Mesendoderm (in vitro differentiated cells): Measurements from ENCODE around the gene DHX9.

Source experiments
- DNase-seq: peaks from one replicate; pipeline ENCODE4 v3.0.0; 2013
- H2AK5ac ChIP-seq: 2 replicates; pipeline ENCODE4 v1.6.1; 2013; ENCODE audit warnings: low read length, inconsistent platforms
- H2BK120ac ChIP-seq: 2 replicates; pipeline ENCODE4 v1.6.1; 2013; ENCODE audit warnings: low read depth, mild to moderate bottlenecking, low read length, moderate library complexity, mixed read lengths
- H2BK15ac ChIP-seq: replicated peaks from 2 replicates; pipeline ENCODE4 v1.6.1; 2013; ENCODE audit warnings: low read depth, mild to moderate bottlenecking, moderate library complexity
- H2BK5ac ChIP-seq: 2 replicates; pipeline ENCODE4 v1.6.1; 2013; ENCODE audit warnings: low read length, inconsistent platforms
- H3K18ac ChIP-seq: 2 replicates; pipeline ENCODE4 v1.6.1; 2013; ENCODE audit warnings: mild to moderate bottlenecking, low read length, mixed read lengths
- H3K23ac ChIP-seq: one replicate; pipeline ENCODE4 v1.6.1; 2013; ENCODE audit warnings: low read length
- H3K27ac ChIP-seq: 2 replicates; pipeline ENCODE4 v1.5.1; 2013; ENCODE audit warnings: low read depth, mild to moderate bottlenecking, inconsistent platforms, low read length, moderate library complexity
- H3K27me3 ChIP-seq: 2 replicates; pipeline ENCODE4 v1.6.1; 2013; ENCODE audit warnings: low read length, control low read depth, mild to moderate bottlenecking, inconsistent platforms; ENCODE audit not compliant: insufficient read depth, poor library complexity
- H3K36me3 ChIP-seq: 2 replicates; pipeline ENCODE4 v1.6.1; 2013; ENCODE audit warnings: low read length, inconsistent platforms; ENCODE audit not compliant: control insufficient read depth, insufficient read depth
- H3K4ac ChIP-seq: one replicate; pipeline ENCODE4 v1.6.1; 2013; ENCODE audit warnings: low read depth, mild to moderate bottlenecking, low read length, moderate library complexity
- H3K4me1 ChIP-seq: 2 replicates; pipeline ENCODE4 v1.6.1; 2013; ENCODE audit warnings: low read depth, low read length, inconsistent platforms; ENCODE audit not compliant: control insufficient read depth
- H3K4me2 ChIP-seq: 2 replicates; pipeline ENCODE4 v1.6.1; 2013; ENCODE audit warnings: low read length
- H3K4me3 ChIP-seq: 2 replicates; pipeline ENCODE4 v1.5.1; 2013; ENCODE audit warnings: mild to moderate bottlenecking, low read length
- H3K56ac ChIP-seq: one replicate; pipeline ENCODE4 v1.6.1; 2013; ENCODE audit warnings: low read length
- H3K79me1 ChIP-seq: 2 replicates; pipeline ENCODE4 v1.6.1; 2013; ENCODE audit warnings: low read length, inconsistent platforms
- H3K79me2 ChIP-seq: 2 replicates; pipeline ENCODE4 v1.6.1; 2013; ENCODE audit warnings: mild to moderate bottlenecking, low read length; ENCODE audit not compliant: control insufficient read depth, insufficient read depth
- H3K9ac ChIP-seq: 2 replicates; pipeline ENCODE4 v1.6.1; 2013; ENCODE audit warnings: low read length, inconsistent platforms
- H4K5ac ChIP-seq: one replicate; pipeline ENCODE4 v1.6.1; 2013; ENCODE audit warnings: low read length
- H4K8ac ChIP-seq: one replicate; pipeline ENCODE4 v1.6.1; 2013; ENCODE audit warnings: low read depth, mild to moderate bottlenecking, control low read depth, low read length, moderate library complexity
- WGBS: extraction: QIAGEN DNeasy Blood & Tissue Kit; methylation state at CpG from one replicate; pipeline ENCODE4 v1.1.7; 2013; ENCODE audit warnings: low lambda C conversion rate, missing lambda C conversion rate; ENCODE audit not compliant: insufficient coverage; ENCODE audit errors: extremely low coverage; 5-methylcytosine and 5-hydroxymethylcytosine counted together

Gene DHX9

DNA sequence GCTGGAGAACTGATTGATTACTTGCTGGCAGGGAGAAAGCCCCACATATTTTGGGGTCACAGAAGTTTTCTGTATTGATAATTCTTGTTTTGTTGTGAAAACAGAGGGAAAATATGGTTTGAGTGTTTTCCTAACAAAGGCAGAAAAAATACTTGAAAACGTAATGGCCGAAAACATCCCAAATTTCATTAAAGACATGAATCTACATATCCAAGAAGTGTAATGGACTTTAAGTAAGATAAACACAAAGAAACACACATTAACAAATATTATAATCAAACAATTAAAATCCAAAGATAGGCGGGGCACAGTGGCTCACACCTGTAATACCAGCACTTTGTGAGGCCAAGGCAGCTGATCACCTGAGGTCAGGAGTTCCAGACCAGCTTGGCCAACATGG, 74.3 kb downstream of the DHX9 start:
- Histone ChIP-seq H3K9ac (no peak overlapping the region), H3K18ac (no peak overlapping the region), H2AK5ac (no peak overlapping the region), H3K79me2 (no peaks in the 10 kb centered on the region), H3K4me3 (no peak overlapping the region), H3K56ac (no peak overlapping the region), H3K79me1 (no peaks in the 10 kb centered on the region), H3K4me2 (no peak overlapping the region), H3K4ac (no peak overlapping the region), H3K27me3 (no peaks in the 10 kb centered on the region), H3K27ac (no peak overlapping the region), H3K36me3 (no peaks in the 10 kb centered on the region), H4K5ac (no peak overlapping the region), H2BK120ac (no peak overlapping the region), H3K23ac (no peak overlapping the region), H4K8ac (no peak overlapping the region), H3K4me1 (peaks cover 3% of the 10 kb centered on the region), H2BK15ac (no peak overlapping the region), H2BK5ac (no peak overlapping the region)
- no peak for DNase-seq
- WGBS: no CpG with 5 or more reads among the region's 3 CpGs

DNA sequence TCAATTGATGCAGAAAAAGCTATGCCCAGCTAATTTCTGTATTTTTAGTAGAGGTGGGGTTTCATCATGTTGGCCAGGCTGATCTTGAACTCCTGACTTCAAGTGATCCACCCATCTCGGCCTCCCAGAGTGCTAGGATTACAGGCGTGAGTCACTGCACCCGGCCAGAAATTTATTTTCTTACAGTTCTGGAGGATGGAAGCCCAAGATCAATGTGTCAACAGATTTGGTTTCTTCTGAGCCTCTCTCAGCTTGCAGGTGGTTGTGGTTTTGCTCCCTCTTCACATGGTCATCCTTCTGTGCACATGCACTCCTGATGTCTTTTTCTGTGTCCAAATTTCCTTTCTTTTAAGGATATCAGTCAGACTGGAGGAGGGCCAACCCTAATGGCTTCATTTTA, 78.2 kb downstream of the DHX9 start:
- Histone ChIP-seq H3K18ac (no peak overlapping the region), H4K5ac (no peak overlapping the region), H2BK5ac (no peak overlapping the region), H3K27me3 (no peaks in the 10 kb centered on the region), H2BK120ac (no peak overlapping the region), H3K4me1 (no peaks in the 10 kb centered on the region), H3K4me2 (no peak overlapping the region), H3K56ac (no peak overlapping the region), H3K4ac (no peak overlapping the region), H2BK15ac (no peak overlapping the region), H2AK5ac (no peak overlapping the region), H3K79me1 (no peaks in the 10 kb centered on the region), H3K36me3 (no peaks in the 10 kb centered on the region), H3K27ac (no peak overlapping the region), H4K8ac (no peak overlapping the region), H3K23ac (no peak overlapping the region), H3K4me3 (no peak overlapping the region), H3K9ac (no peak overlapping the region), H3K79me2 (no peaks in the 10 kb centered on the region)
- no CpG with 5 or more reads among the region's 3 CpGs for WGBS
- no peak for DNase-seq

DNA sequence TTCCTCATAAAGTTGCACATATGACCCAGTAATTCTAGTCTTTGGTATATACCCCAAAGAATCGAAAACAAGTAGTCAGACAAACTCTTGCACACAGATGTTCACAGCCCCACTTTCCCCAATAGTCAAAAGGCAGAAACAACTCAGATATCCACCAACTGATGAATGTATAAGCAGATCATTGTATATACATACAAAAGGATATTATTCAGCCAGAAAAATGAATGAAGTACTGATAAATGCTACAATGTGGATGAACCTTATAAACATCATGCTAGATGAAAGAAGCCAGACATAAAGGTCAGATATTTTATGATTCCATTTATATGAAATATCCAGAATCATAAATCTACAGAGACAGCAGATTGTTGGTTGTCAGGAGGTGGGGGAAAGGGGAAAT, 86.5 kb downstream of the DHX9 start:
- Histone ChIP-seq H3K4me3 (no peak overlapping the region), H3K4me2 (no peak overlapping the region), H2BK120ac (no peak overlapping the region), H3K56ac (no peak overlapping the region), H3K4me1 (no peaks in the 10 kb centered on the region), H2AK5ac (no peak overlapping the region), H3K79me2 (no peaks in the 10 kb centered on the region), H2BK5ac (no peak overlapping the region), H3K27me3 (no peaks in the 10 kb centered on the region), H3K23ac (no peak overlapping the region), H3K79me1 (no peaks in the 10 kb centered on the region), H3K9ac (no peak overlapping the region), H3K4ac (no peak overlapping the region), H3K18ac (no peak overlapping the region), H3K36me3 (no peaks in the 10 kb centered on the region), H2BK15ac (no peak overlapping the region), H3K27ac (no peak overlapping the region), H4K8ac (no peak overlapping the region), H4K5ac (no peak overlapping the region)
- WGBS: no CpG with 5 or more reads among the region's 1 CpG
- DNase-seq: no peak

DNA sequence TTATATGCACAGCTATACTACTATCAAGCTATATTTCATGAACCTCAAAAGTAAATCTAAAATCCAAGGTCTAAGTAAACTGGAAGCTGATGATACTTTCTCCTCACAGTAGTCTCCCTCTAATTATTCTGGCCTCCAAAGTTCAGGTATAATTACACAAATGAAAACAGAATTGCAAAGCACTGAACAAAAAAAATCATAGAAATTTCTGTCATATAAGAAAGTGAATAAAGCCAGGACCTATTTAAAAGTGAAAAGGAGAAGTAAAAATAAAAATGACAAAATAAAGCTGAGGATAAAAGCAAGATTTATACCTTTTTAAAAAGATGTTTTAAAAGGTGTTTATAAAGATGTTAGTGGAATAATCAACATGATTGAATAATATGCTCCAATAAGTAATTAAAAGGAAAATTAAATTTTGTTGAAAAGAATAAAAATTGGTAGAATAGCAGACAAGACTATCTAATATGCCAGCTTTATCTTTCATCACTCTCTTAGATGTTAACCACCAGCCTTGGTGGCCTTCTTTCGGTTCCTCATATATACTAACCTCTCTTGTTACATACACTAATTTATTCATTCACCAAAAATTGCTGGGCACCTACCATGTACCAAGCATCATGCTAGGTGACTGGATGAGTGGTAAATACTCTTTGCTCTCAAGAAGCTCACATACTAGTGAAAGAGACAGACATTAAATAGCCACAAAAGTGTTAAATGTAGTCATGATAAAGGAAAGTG, 88.7 kb downstream of the DHX9 start:
- Histone ChIP-seq H4K5ac (no peak overlapping the region), H3K36me3 (no peaks in the 10 kb centered on the region), H3K4me2 (no peak overlapping the region), H3K27ac (no peak overlapping the region), H3K79me1 (no peaks in the 10 kb centered on the region), H2BK120ac (no peak overlapping the region), H3K4me1 (no peaks in the 10 kb centered on the region), H3K79me2 (no peaks in the 10 kb centered on the region), H3K56ac (no peak overlapping the region), H3K27me3 (no peaks in the 10 kb centered on the region), H3K4me3 (no peak overlapping the region), H3K4ac (no peak overlapping the region), H4K8ac (no peak overlapping the region), H2AK5ac (no peak overlapping the region), H2BK15ac (no peak overlapping the region), H3K9ac (no peak overlapping the region), H3K18ac (no peak overlapping the region), H2BK5ac (no peak overlapping the region), H3K23ac (no peak overlapping the region)
- no peak for DNase-seq
- WGBS: no CpG with 5 or more reads among the region's 1 CpG

DNA sequence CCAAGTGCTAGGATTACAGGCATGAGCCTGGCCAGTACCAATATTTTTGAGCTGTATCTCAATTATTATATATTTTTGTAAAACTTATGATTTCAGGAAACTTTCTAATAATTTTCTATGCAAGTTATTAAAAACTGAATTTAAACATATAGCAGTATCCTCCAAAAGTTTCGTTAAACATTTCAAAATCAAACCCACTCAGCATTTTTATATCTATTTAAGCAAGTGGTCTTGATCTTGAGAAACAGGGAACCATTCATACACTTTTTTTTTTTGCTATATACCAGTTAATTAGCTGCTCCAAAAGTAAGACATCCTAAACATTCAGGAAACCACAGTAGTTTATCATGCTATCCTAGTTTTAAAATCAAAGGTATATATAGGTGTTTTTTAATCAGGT, 91.8 kb downstream of the DHX9 start:
- H3K4me3 ChIP-seq: no peak overlapping the region
- no peak for DNase-seq

DNA sequence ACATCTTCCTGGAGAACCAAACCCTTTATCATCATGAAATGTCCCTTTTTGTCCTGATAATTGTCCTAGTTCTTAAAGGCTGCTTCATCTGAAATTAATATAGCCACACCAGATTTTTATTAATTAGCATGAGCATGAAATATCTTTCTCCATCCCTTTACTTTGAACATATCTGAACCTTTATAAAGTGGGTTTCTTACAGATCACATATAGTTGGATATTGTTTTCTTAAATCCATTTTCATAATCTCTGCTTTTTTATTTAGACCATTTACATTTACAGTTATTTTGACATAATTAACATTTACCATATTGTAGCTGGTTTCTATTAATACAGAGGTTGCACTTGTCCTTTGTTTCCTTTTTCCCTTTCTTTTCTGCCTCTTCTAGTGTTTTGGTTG, 96.6 kb downstream of the DHX9 start:
- Histone ChIP-seq H4K5ac (no peak overlapping the region), H3K9ac (no peak overlapping the region), H2BK15ac (no peak overlapping the region), H3K79me1 (no peaks in the 10 kb centered on the region), H3K27ac (no peak overlapping the region), H3K79me2 (no peaks in the 10 kb centered on the region), H3K23ac (no peak overlapping the region), H3K4me2 (no peak overlapping the region), H3K36me3 (no peaks in the 10 kb centered on the region), H3K56ac (no peak overlapping the region), H3K27me3 (no peaks in the 10 kb centered on the region), H3K4ac (no peak overlapping the region), H2AK5ac (no peak overlapping the region), H4K8ac (no peak overlapping the region), H3K4me1 (no peaks in the 10 kb centered on the region), H2BK5ac (no peak overlapping the region), H2BK120ac (no peak overlapping the region), H3K4me3 (no peak overlapping the region), H3K18ac (no peak overlapping the region)
- no peak for DNase-seq

More for the DNA sequence above, 91.8 kb downstream of the DHX9 start:
- no peak overlapping the region for H2BK15ac ChIP-seq
- no peak overlapping the region for H4K5ac ChIP-seq
- no peak overlapping the region for H3K9ac ChIP-seq
- no peak overlapping the region for H3K56ac ChIP-seq
- H3K4me1 ChIP-seq: no peaks in the 10 kb centered on the region
- H3K79me1 ChIP-seq: no peaks in the 10 kb centered on the region
- no peak overlapping the region for H3K4ac ChIP-seq
- H3K79me2 ChIP-seq: no peaks in the 10 kb centered on the region
- WGBS: no CpG with 5 or more reads among the region's 1 CpG
- H3K4me2 ChIP-seq: no peak overlapping the region
- no peak overlapping the region for H2AK5ac ChIP-seq
- no peak overlapping the region for H3K27ac ChIP-seq
- no peaks in the 10 kb centered on the region for H3K27me3 ChIP-seq
- no peak overlapping the region for H2BK5ac ChIP-seq
- no peaks in the 10 kb centered on the region for H3K36me3 ChIP-seq
- no peak overlapping the region for H4K8ac ChIP-seq
- no peak overlapping the region for H3K18ac ChIP-seq
- H2BK120ac ChIP-seq: no peak overlapping the region
- no peak overlapping the region for H3K23ac ChIP-seq
